ACC112 (cell line): ENCODE results near the gene MAST4.

ENCODE experiments used
- H2AFZ ChIP-seq: fragments of 200-600 bp; sonication (generic); one replicate; pipeline ENCODE4 v1.6.0; 2017; ENCODE audit warnings: antibody characterized with exemption, low read length; ENCODE audit not compliant: unreplicated experiment
- H3K27ac ChIP-seq: fragments of 200-600 bp; sonication (generic); 2 replicates; pipeline ENCODE4 v1.5.1; 2014; ENCODE audit warnings: low read depth, mild to moderate bottlenecking, antibody characterized with exemption, low read length, moderate library complexity
- H3K27me3 ChIP-seq: fragments of 200-600 bp; sonication (generic); 2 replicates; pipeline ENCODE4 v1.6.1; 2014; ENCODE audit warnings: mild to moderate bottlenecking, antibody characterized with exemption, low read length, moderate library complexity, mixed read lengths; ENCODE audit not compliant: insufficient read depth
- H3K36me3 ChIP-seq: fragments of 200-600 bp; sonication (generic); 2 replicates; pipeline ENCODE4 v1.6.1; 2016; ENCODE audit warnings: mild to moderate bottlenecking, antibody characterized with exemption, low read length, moderate library complexity, mixed read lengths; ENCODE audit not compliant: insufficient read depth
- H3K4me1 ChIP-seq: fragments of 200-600 bp; sonication (generic); one replicate; pipeline ENCODE4 v1.6.1; 2016; ENCODE audit warnings: low read length, mixed read lengths; ENCODE audit not compliant: insufficient read depth, unreplicated experiment, control insufficient read depth
- H3K4me3 ChIP-seq: fragments of 200-600 bp; sonication (generic); 2 replicates; pipeline ENCODE4 v1.5.1; 2014; ENCODE audit warnings: mild to moderate bottlenecking, low read depth, low read length
- H3K79me2 ChIP-seq: fragments of 200-600 bp; sonication (generic); one replicate; pipeline ENCODE4 v1.6.0; 2016; ENCODE audit warnings: low read length; ENCODE audit not compliant: control insufficient read depth, unreplicated experiment, insufficient read depth

The MAST4 gene

GRCh38 chr5:66952153-66952552 is 356.0 kb downstream of the MAST4 start:
- Histone ChIP-seq H3K27ac (no peak overlapping the region), H3K36me3 (no peaks in the 10 kb centered on the region), H3K4me3 (no peak overlapping the region), H3K4me1 (no peaks in the 10 kb centered on the region), H3K79me2 (no peaks in the 10 kb centered on the region), H2AFZ (no peak overlapping the region), H3K27me3 (no peaks in the 10 kb centered on the region)

DNA sequence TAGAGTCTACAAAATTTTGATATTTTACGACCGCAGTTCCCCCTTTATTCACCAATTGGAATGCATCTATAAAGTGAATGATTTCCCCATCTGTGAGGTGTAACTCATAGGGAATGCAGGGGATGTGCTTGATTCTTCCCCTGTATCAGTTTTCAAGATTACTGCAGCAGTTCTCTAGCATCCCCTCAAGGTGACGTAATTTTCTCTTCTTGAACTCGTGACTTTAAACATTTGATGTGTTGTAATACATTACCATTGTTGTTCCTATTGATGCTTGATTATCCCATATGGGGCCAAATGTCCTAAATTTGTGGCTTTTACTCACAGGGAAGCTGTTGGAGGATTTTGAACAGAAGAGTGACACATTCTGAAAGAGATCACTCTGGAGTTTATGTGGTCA is 360.2 kb downstream of the MAST4 start:
- no peaks in the 10 kb centered on the region for H3K79me2 ChIP-seq
- H3K27me3 ChIP-seq = no peaks in the 10 kb centered on the region
- no peaks in the 10 kb centered on the region for H3K36me3 ChIP-seq
- peaks cover 22% of the 10 kb centered on the region for H3K4me1 ChIP-seq
- no peak overlapping the region for H3K4me3 ChIP-seq
- H2AFZ ChIP-seq = no peak overlapping the region
- no peak overlapping the region for H3K27ac ChIP-seq

GRCh38 chr5:66958201-66958979 is 362.2 kb downstream of the MAST4 start:
- peak overlapping the region; percentile 71 for H3K4me3 ChIP-seq
- H3K27ac ChIP-seq = peak overlapping the region; percentile 70
- no peaks in the 10 kb centered on the region for H3K79me2 ChIP-seq
- H3K27me3 ChIP-seq = no peaks in the 10 kb centered on the region
- peak overlapping the region; percentile 95 for H2AFZ ChIP-seq
- H3K36me3 ChIP-seq = no peaks in the 10 kb centered on the region
- peaks cover 24% of the 10 kb centered on the region for H3K4me1 ChIP-seq

GRCh38 chr5:66958980-66959641 is 362.9 kb downstream of the MAST4 start:
- peak overlapping the region; percentile 31 for H2AFZ ChIP-seq

GRCh38 chr5:66959653-66960052 is 363.5 kb downstream of the MAST4 start:
- Histone ChIP-seq H3K4me1 (peaks cover 29% of the 10 kb centered on the region), H3K79me2 (no peaks in the 10 kb centered on the region), H3K4me3 (peak overlapping the region; percentile 71), H2AFZ (peak overlapping the region; percentile 71), H3K27me3 (no peaks in the 10 kb centered on the region), H3K36me3 (no peaks in the 10 kb centered on the region), H3K27ac (peak overlapping the region; percentile 70)

More at GRCh38 chr5:66958980-66959641, 362.9 kb downstream of the MAST4 start:
- Histone ChIP-seq H3K27me3 (no peaks in the 10 kb centered on the region), H3K4me1 (peaks cover 29% of the 10 kb centered on the region), H3K79me2 (no peaks in the 10 kb centered on the region), H3K4me3 (peak overlapping the region; percentile 71), H3K36me3 (no peaks in the 10 kb centered on the region), H3K27ac (peak overlapping the region; percentile 70)

- no peaks in the 10 kb centered on the region for H3K36me3 ChIP-seq
- H2AFZ ChIP-seq = peak overlapping the region; percentile 71
- H3K79me2 ChIP-seq = no peaks in the 10 kb centered on the region
- H3K27ac ChIP-seq = peak overlapping the region; percentile 70
- H3K4me1 ChIP-seq = peaks cover 29% of the 10 kb centered on the region
- peak overlapping the region; percentile 71 for H3K4me3 ChIP-seq
- H3K27me3 ChIP-seq = no peaks in the 10 kb centered on the region
These were observed 364.4 kb downstream of the MAST4 start for GRCh38 chr5:66960369-66961137.

GRCh38 chr5:66963559-66963971 is 367.4 kb downstream of the MAST4 start:
- Histone ChIP-seq H3K36me3 (no peaks in the 10 kb centered on the region), H3K27me3 (no peaks in the 10 kb centered on the region), H2AFZ (peak overlapping the region; percentile 28), H3K4me1 (peaks cover 30% of the 10 kb centered on the region), H3K79me2 (no peaks in the 10 kb centered on the region), H3K4me3 (0 out of 2 replicates have a peak overlapping the region, but pooled peaks have one; percentile 3), H3K27ac (peak overlapping the region; percentile 6; the same call in 1 of the 2 replicates)

DNA sequence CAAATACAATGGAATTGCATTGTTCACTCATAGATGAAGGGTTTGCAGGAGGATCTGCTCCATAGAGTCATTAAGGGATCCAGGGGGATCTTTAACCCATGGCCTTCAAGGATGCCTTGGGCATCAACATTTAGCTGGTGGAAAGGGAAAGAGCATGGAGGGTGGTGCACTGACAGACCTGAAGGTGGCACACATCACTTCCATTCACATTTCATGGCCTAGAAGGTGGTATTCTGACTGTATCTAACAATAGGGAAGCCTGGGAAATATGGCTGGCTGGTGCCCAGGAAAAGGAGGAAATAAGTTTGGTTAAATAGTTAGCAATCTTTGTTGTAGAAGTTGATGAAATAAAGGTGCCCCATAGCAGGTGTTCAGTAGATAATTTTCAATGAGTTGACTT is 370.2 kb downstream of the MAST4 start:
- H3K4me3 ChIP-seq = no peak overlapping the region
- H3K36me3 ChIP-seq = no peaks in the 10 kb centered on the region
- H3K79me2 ChIP-seq = no peaks in the 10 kb centered on the region
- H2AFZ ChIP-seq = no peak overlapping the region
- H3K27ac ChIP-seq = no peak overlapping the region
- H3K27me3 ChIP-seq = no peaks in the 10 kb centered on the region
- peaks cover 15% of the 10 kb centered on the region for H3K4me1 ChIP-seq

GRCh38 chr5:66967102-66967501 is 370.9 kb downstream of the MAST4 start:
- Histone ChIP-seq H3K36me3 (no peaks in the 10 kb centered on the region), H3K27ac (no peak overlapping the region), H2AFZ (no peak overlapping the region), H3K79me2 (no peaks in the 10 kb centered on the region), H3K27me3 (no peaks in the 10 kb centered on the region), H3K4me3 (no peak overlapping the region), H3K4me1 (peaks cover 15% of the 10 kb centered on the region)

GRCh38 chr5:66967826-66968262 is 371.7 kb downstream of the MAST4 start:
- Histone ChIP-seq H3K27me3 (no peaks in the 10 kb centered on the region), H2AFZ (no peak overlapping the region), H3K4me3 (no peak overlapping the region), H3K79me2 (no peaks in the 10 kb centered on the region), H3K4me1 (peaks cover 15% of the 10 kb centered on the region), H3K27ac (no peak overlapping the region), H3K36me3 (no peaks in the 10 kb centered on the region)
